ENCODE measurements around the gene HLA-DMA. TPM values are rescaled to one million over a fixed set of nuclear protein-coding genes. Genes with fewer than 3 reads are reported as not detected.

HLA-DMA gene
- total RNA-seq, 1 experiment from 2014 or later, result 104 TPM

DNA sequence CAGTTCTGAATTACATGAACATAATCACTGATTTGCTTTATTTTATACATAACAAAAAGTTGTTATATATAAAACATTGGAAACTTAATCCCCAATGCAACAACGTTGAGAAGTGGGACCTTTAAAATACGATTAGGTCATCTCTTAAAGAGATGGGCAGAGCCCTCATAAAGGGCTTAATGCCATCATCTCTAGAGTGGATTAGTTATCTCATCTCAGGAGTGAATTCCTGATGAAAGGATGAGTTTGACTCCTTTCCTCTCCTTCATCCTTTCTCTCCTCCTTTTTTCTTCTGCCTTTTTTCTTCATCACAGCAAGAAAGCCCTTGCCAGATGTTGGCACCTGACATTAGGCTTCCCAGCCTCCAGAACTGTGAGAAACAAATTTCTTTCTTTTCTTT, 42.6 kb upstream of the HLA-DMA start:
- Mint-ChIP-seq H3K4me3 (ENCODE audit: low read depth, unreplicated experiment) (no peak overlapping the region), H3K4me1 (ENCODE audit: low read depth, unreplicated experiment) (peaks cover 7% of the 10 kb centered on the region), H3K36me3 (ENCODE audit: insufficient read depth, unreplicated experiment) (no peaks in the 10 kb centered on the region), H3K27me3 (ENCODE audit: unreplicated experiment) (peaks cover 45% of the 10 kb centered on the region), H3K9me3 (ENCODE audit: low read depth, unreplicated experiment) (no peaks in the 10 kb centered on the region), H3K27ac (ENCODE audit: unreplicated experiment) (no peak overlapping the region)
- intact Hi-C loops (cut with micrococcal nuclease; ENCODE audit: unreplicated experiment), result no loop called here
- TF ChIP-seq, protein P1, sequence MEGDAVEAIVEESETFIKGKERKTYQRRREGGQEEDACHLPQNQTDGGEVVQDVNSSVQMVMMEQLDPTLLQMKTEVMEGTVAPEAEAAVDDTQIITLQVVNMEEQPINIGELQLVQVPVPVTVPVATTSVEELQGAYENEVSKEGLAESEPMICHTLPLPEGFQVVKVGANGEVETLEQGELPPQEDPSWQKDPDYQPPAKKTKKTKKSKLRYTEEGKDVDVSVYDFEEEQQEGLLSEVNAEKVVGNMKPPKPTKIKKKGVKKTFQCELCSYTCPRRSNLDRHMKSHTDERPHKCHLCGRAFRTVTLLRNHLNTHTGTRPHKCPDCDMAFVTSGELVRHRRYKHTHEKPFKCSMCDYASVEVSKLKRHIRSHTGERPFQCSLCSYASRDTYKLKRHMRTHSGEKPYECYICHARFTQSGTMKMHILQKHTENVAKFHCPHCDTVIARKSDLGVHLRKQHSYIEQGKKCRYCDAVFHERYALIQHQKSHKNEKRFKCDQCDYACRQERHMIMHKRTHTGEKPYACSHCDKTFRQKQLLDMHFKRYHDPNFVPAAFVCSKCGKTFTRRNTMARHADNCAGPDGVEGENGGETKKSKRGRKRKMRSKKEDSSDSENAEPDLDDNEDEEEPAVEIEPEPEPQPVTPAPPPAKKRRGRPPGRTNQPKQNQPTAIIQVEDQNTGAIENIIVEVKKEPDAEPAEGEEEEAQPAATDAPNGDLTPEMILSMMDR (IDR thresholded peaks at IDR 0.05; ENCODE audit: unreplicated experiment), result no peak
- DNase-seq, result no peak
- BruUV-seq (replicated peaks), result no TSS peak
- CTCF ChIA-PET, result interaction anchor here (0.6 to 0.7 kb wide), 2 partner anchors 42 to 667 kb away, joined by 3 to 4 read pairs; no protein-coding TSS in a partner anchor

DNA sequence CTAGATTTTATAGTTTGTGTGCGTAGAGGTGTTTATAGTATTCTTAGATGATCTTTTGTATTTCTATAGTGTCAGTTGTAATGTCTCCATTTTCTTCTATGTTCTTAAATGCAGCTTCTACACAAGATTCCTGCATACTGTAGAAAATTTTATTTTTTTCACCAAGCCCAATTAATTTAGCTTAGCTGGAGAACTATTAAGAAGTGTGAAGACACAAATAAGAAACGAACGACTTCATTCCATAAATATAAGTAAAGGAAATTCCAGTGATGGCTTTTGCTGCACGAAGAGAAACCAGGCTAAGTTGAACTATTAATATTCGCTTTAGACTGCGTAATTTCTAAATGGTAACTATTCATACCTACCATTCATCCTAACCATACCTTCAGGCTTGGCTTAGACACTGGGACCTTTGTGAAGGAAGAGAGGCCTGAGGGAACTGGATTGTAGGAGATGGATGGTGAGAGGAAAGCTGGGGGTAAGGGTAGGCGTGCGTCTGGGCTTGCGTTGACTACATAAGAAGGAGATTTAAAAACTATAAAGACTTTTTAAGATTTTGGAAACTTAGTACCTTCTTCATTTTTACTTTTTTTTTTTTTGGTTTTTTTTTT, 40.6 kb upstream of the HLA-DMA start:
- Mint-ChIP-seq H3K9me3 (ENCODE audit: low read depth, unreplicated experiment) (no peaks in the 10 kb centered on the region), H3K4me1 (ENCODE audit: low read depth, unreplicated experiment) (no peaks in the 10 kb centered on the region), H3K27ac (ENCODE audit: unreplicated experiment) (no peak overlapping the region), H3K36me3 (ENCODE audit: insufficient read depth, unreplicated experiment) (no peaks in the 10 kb centered on the region), H3K27me3 (ENCODE audit: unreplicated experiment) (peaks cover 38% of the 10 kb centered on the region), H3K4me3 (ENCODE audit: low read depth, unreplicated experiment) (no peak overlapping the region)
- intact Hi-C loops (cut with micrococcal nuclease; ENCODE audit: unreplicated experiment), result no loop called here
- BruUV-seq (replicated peaks), result no TSS peak
- TF ChIP-seq, protein P1 (IDR thresholded peaks at IDR 0.05; ENCODE audit: unreplicated experiment), result no peak
- CTCF ChIA-PET, result interaction anchor here (0.6 kb wide), 1 partner anchor 14 kb away, joined by 3 read pairs; no protein-coding TSS in a partner anchor
- DNase-seq, result no peak

DNA sequence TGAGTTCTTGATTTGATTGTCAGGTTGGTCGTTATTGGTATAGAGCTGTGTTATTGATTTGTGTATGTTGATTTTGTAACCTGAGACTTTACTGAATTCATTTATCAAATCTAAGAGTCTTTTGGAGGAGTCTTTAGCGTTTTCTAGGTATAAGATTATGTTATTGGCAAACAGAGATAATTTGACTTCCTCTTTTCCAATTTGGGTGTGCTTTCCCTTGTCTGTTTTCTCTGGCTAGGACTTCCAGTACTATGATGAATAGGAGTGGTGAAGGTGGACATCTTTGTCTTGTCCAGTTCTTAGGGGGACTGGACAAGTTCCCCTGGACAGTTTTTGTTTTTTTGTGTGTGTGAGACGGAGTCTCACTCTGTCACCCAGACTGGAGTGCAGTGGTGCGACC, 39.1 kb upstream of the HLA-DMA start:
- no TSS peak for BruUV-seq (replicated peaks)
- CTCF ChIA-PET, result interaction anchor here (0.6 kb wide), 1 partner anchor 278 kb away, joined by 4 read pairs; no protein-coding TSS in a partner anchor

DNA sequence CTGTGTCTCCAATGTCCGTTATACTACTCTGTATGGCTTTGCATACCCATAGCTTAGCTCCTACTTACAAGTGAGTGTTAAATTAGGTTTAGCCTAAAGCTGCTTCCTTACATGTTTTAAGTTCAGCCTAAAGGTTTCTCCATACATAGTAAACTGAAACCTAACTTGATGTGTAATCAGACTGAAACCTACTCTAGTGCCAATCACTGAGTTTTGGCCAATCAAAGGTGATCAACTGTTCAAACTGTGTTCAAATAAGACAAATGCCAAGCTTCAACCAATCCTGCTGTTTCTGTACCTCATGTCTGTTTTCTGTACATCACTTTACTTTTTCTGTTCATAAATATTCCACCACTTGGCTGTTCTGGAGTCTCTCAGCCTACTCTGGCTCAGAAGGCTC, 36.5 kb upstream of the HLA-DMA start:
- TF ChIP-seq, protein P1 (IDR thresholded peaks at IDR 0.05; ENCODE audit: unreplicated experiment), result no peak
- BruUV-seq (replicated peaks), result no TSS peak
- H3K36me3 Mint-ChIP-seq (ENCODE audit: insufficient read depth, unreplicated experiment), result peaks cover 3% of the 10 kb centered on the region
- H3K4me1 Mint-ChIP-seq (ENCODE audit: low read depth, unreplicated experiment), result peaks cover 13% of the 10 kb centered on the region
- CTCF ChIA-PET, result interaction anchor here (0.6 kb wide), 3 partner anchors 136 to 542 kb away, joined by 3 to 5 read pairs (median 3); partner anchors contain the start of gene TAP1
- H3K27me3 Mint-ChIP-seq (ENCODE audit: unreplicated experiment), result peaks cover 55% of the 10 kb centered on the region
- intact Hi-C loops (cut with micrococcal nuclease; ENCODE audit: unreplicated experiment), result no loop called here
- no peak for DNase-seq
- no peak overlapping the region for H3K4me3 Mint-ChIP-seq (ENCODE audit: low read depth, unreplicated experiment)
- H3K9me3 Mint-ChIP-seq (ENCODE audit: low read depth, unreplicated experiment), result no peaks in the 10 kb centered on the region
- H3K27ac Mint-ChIP-seq (ENCODE audit: unreplicated experiment), result no peak overlapping the region

More for the DNA sequence above, 39.1 kb upstream of the HLA-DMA start:
- intact Hi-C loops (cut with micrococcal nuclease; ENCODE audit: unreplicated experiment), result no loop called here
- no peak overlapping the region for H3K27ac Mint-ChIP-seq (ENCODE audit: unreplicated experiment)
- H3K27me3 Mint-ChIP-seq (ENCODE audit: unreplicated experiment), result peaks cover 53% of the 10 kb centered on the region
- no peaks in the 10 kb centered on the region for H3K36me3 Mint-ChIP-seq (ENCODE audit: insufficient read depth, unreplicated experiment)
- TF ChIP-seq, protein P1 (IDR thresholded peaks at IDR 0.05; ENCODE audit: unreplicated experiment), result no peak
- no peaks in the 10 kb centered on the region for H3K9me3 Mint-ChIP-seq (ENCODE audit: low read depth, unreplicated experiment)
- H3K4me1 Mint-ChIP-seq (ENCODE audit: low read depth, unreplicated experiment), result no peaks in the 10 kb centered on the region
- no peak for DNase-seq
- no peak overlapping the region for H3K4me3 Mint-ChIP-seq (ENCODE audit: low read depth, unreplicated experiment)

All from Calu3 (cell line).